A549 (cell line): Measurements from ENCODE around the gene CDKN1C. TPM values are rescaled to one million over a fixed set of nuclear protein-coding genes. Genes with fewer than 3 reads are reported as not detected.

ENCODE experiments used
- ATAC-seq, 2 experiments: fragments of 200-7000 bp in 1 of 2; fragments of >200 bp in 1 of 2; cut with Nextera tagmentation in 1 of 2; cut with Tn5 transposase in 1 of 2; 3 replicates each; pipeline versions ENCODE4 v1.8.0 to v1.9.1; 2018 to 2020; ENCODE audit warnings: mild to moderate bottlenecking in 1 of 2, moderate library complexity in 1 of 2
- CTCF ChIA-PET: fragments of 300-600 bp; sonication (Branson Sonifier 250); formaldehyde crosslinking; extraction: SDS; loops from one replicate; lab custom pipeline; 2021; ENCODE audit warnings: antibody characterized with exemption, inconsistent platforms; lab: Yijun Ruan, JAX
- POLR2A ChIA-PET: fragments of 350-600 bp; formaldehyde crosslinking; extraction: SDS; loops from one replicate; lab custom pipeline; 2021; ENCODE audit warnings: antibody characterized with exemption, inconsistent platforms; lab: Yijun Ruan, JAX
- DNase-seq, 2 experiments: peaks; one replicate each; pipeline versions ENCODE4 v3.0.0 to v3.0.0-alpha.2; 2011 to 2016; ENCODE audit warnings: low read depth in 1 of 2, low spot score in 1 of 2
- FAIRE-seq: peaks from 2 replicates; lab custom pipeline; 2011; peaks lifted over from hg19 to GRCh38; lab: Jason Lieb, UNC
- H3K27ac ChIP-seq, 2 experiments: fragments of >200 bp; sonication (Bioruptor Twin); formaldehyde crosslinking; 3 replicates each; pipeline ENCODE4 v1.5.1; 2016 to 2017
- H3K4me1 ChIP-seq: fragments of >200 bp; sonication (Bioruptor Twin); formaldehyde crosslinking; 3 replicates; pipeline ENCODE4 v1.6.1; 2016
- H3K4me2 ChIP-seq: fragments of >200 bp; sonication (Bioruptor Twin); formaldehyde crosslinking; 3 replicates; pipeline ENCODE4 v1.6.1; 2016
- H3K4me3 ChIP-seq: fragments of >200 bp; sonication (Bioruptor Twin); formaldehyde crosslinking; 3 replicates; pipeline ENCODE4 v1.5.1; 2016
- H3K9me3 ChIP-seq: fragments of >200 bp; sonication (Bioruptor Twin); formaldehyde crosslinking; 3 replicates; pipeline ENCODE4 v1.6.1; 2016
- BCL3 ChIP-seq: fragments of >200 bp; sonication (Bioruptor Twin); formaldehyde crosslinking; IDR thresholded peaks from 3 replicates; pipeline ENCODE4 v1.6.1; 2016
- BHLHE40 ChIP-seq: IDR thresholded peaks from 2 replicates; pipeline ENCODE4 v1.6.1; 2012; ENCODE audit warnings: low read depth, low read length, inconsistent platforms
- ELK1 ChIP-seq: fragments of 150-350 bp; IDR thresholded peaks from 2 replicates; pipeline ENCODE4 v1.6.1; 2014; ENCODE audit warnings: low read depth, mild to moderate bottlenecking, low read length
- HDAC2 ChIP-seq: fragments of 200-600 bp; sonication (generic); IDR thresholded peaks from 2 replicates; pipeline ENCODE4 v1.6.1; 2016
- HES2 ChIP-seq: fragments of >200 bp; sonication (Bioruptor Twin); formaldehyde crosslinking; IDR thresholded peaks from 2 replicates; pipeline ENCODE4 v1.6.1; 2016
- HEYL ChIP-seq: fragments of 250-450 bp; sonication (Bioruptor Pico); IDR thresholded peaks from 2 replicates; pipeline ENCODE4 v1.8.0; 2021; ENCODE audit warnings: mild to moderate bottlenecking, moderate library complexity
- HMGXB4 ChIP-seq: fragments of 250-450 bp; sonication (Bioruptor Pico); IDR thresholded peaks from 2 replicates; pipeline ENCODE4 v1.5.0; 2021; ENCODE audit warnings: mild to moderate bottlenecking, moderate library complexity, borderline replicate concordance
- JUN ChIP-seq, 2 experiments: fragments of >200 bp; sonication (Bioruptor Twin); formaldehyde crosslinking; IDR thresholded peaks; 2 replicates in 1 of 2; 3 replicates in 1 of 2; pipeline ENCODE4 v1.6.1; 2016 to 2017
- JUNB ChIP-seq: fragments of >200 bp; sonication (Bioruptor Twin); formaldehyde crosslinking; IDR thresholded peaks from 2 replicates; pipeline ENCODE4 v1.6.1; 2016
- KDM5A ChIP-seq: fragments of 200-600 bp; sonication (generic); IDR thresholded peaks from 2 replicates; pipeline ENCODE4 v1.6.1; 2016; ENCODE audit warnings: antibody characterized with exemption, mild to moderate bottlenecking
- MAFK ChIP-seq: fragments of 450-650 bp; IDR thresholded peaks from 2 replicates; pipeline ENCODE4 v1.6.1; 2014; ENCODE audit not compliant: partially characterized antibody
- MAX ChIP-seq: IDR thresholded peaks from 2 replicates; pipeline ENCODE4 v1.6.1; 2012
- MYC ChIP-seq: IDR thresholded peaks from 2 replicates; pipeline ENCODE4 v1.6.1; 2012; ENCODE audit warnings: mild to moderate bottlenecking, inconsistent platforms, low read length, improper control_type of control experiment, borderline replicate concordance
- NFE2L2 ChIP-seq: fragments of 150-350 bp; conservative IDR thresholded peaks from 2 replicates; pipeline ENCODE4 v1.6.1; 2014; ENCODE audit warnings: low read length
- PBX3 ChIP-seq: IDR thresholded peaks from 2 replicates; pipeline ENCODE4 v1.6.1; 2012
- POLR2A ChIP-seq: IDR thresholded peaks from 2 replicates; pipeline ENCODE4 v1.6.1; 2012; ENCODE audit warnings: mild to moderate bottlenecking, low read length
- RAD21 ChIP-seq, 2 experiments: fragments of >200 bp in 1 of 2; sonication (Bioruptor Twin) in 1 of 2; formaldehyde crosslinking in 1 of 2; IDR thresholded peaks in 1 of 2; conservative IDR thresholded peaks in 1 of 2; 2 replicates in 1 of 2; 3 replicates in 1 of 2; pipeline ENCODE4 v1.6.1; 2012 to 2018; ENCODE audit warnings: inconsistent platforms in 1 of 2
- RCOR1 ChIP-seq: fragments of 150-350 bp; IDR thresholded peaks from 2 replicates; pipeline ENCODE4 v1.6.1; 2014; ENCODE audit warnings: antibody characterized with exemption, low read length, low read depth
- RNF2 ChIP-seq: fragments of 200-600 bp; sonication (generic); IDR thresholded peaks from 2 replicates; pipeline ENCODE4 v1.6.1; 2016; ENCODE audit warnings: low read depth, mild to moderate bottlenecking, antibody characterized with exemption, moderate library complexity, borderline replicate concordance
- SMC3 ChIP-seq: fragments of >200 bp; sonication (Bioruptor Twin); formaldehyde crosslinking; IDR thresholded peaks from 3 replicates; pipeline ENCODE4 v1.6.1; 2018; ENCODE audit warnings: inconsistent platforms
- SREBF2 ChIP-seq: fragments of 450-650 bp; IDR thresholded peaks from 2 replicates; pipeline ENCODE4 v1.6.1; 2014; ENCODE audit warnings: mild to moderate bottlenecking, moderate library complexity
- ZC3H11A ChIP-seq: fragments of 450-650 bp; IDR thresholded peaks from 2 replicates; pipeline ENCODE4 v1.6.1; 2014; ENCODE audit warnings: antibody characterized with exemption, mild to moderate bottlenecking
- ZFP36 ChIP-seq: fragments of 450-650 bp; IDR thresholded peaks from 2 replicates; pipeline ENCODE4 v1.6.1; 2014; ENCODE audit warnings: borderline replicate concordance; ENCODE audit not compliant: partially characterized antibody
- ZNF302 ChIP-seq: fragments of 250-450 bp; sonication (Bioruptor Pico); IDR thresholded peaks from 2 replicates; pipeline ENCODE4 v1.9.0; 2021; ENCODE audit warnings: inconsistent platforms, mild to moderate bottlenecking, moderate library complexity
- WGBS: methylation state at CpG from one replicate; pipeline ENCODE4 v1.1.6; 2017; ENCODE audit errors: missing lambda C conversion rate; 5-methylcytosine and 5-hydroxymethylcytosine counted together
- polyA plus RNA-seq, 4 experiments: library from polyadenylated mRNA; depleted of rRNA in 3 of 4; stranded (reverse); fragments of >200 nt; fragmentation: RNase III in 1 of 4; extraction: RNeasy Plus Mini Kit Qiagen cat#74134 plus additional on column Dnase treatment in 1 of 4; gene quantifications; 2 replicates in 3 of 4; 3 replicates in 1 of 4; pipeline ENCODE4 v1.2.3, GENCODE V29; 2011 to 2017
- TF ChIP-seq, protein P1 (sequence below): fragments of >200 bp; sonication (Bioruptor Twin); formaldehyde crosslinking; IDR thresholded peaks from 3 replicates; pipeline ENCODE4 v1.5.1; 2016
- TF ChIP-seq, protein P2 (sequence below): fragments of 450-650 bp; IDR thresholded peaks from 2 replicates; pipeline ENCODE4 v1.6.1; 2014; ENCODE audit warnings: antibody characterized with exemption

The CDKN1C gene
- polyA plus RNA-seq, 2 of the 4 experiments (the other 2 are of a cell fraction): 0.30 to 0.41 TPM

- TF ChIP-seq RNF2: no peak
- no peak for TF ChIP-seq MAFK
- TF ChIP-seq, protein P1, sequence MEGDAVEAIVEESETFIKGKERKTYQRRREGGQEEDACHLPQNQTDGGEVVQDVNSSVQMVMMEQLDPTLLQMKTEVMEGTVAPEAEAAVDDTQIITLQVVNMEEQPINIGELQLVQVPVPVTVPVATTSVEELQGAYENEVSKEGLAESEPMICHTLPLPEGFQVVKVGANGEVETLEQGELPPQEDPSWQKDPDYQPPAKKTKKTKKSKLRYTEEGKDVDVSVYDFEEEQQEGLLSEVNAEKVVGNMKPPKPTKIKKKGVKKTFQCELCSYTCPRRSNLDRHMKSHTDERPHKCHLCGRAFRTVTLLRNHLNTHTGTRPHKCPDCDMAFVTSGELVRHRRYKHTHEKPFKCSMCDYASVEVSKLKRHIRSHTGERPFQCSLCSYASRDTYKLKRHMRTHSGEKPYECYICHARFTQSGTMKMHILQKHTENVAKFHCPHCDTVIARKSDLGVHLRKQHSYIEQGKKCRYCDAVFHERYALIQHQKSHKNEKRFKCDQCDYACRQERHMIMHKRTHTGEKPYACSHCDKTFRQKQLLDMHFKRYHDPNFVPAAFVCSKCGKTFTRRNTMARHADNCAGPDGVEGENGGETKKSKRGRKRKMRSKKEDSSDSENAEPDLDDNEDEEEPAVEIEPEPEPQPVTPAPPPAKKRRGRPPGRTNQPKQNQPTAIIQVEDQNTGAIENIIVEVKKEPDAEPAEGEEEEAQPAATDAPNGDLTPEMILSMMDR: peak; percentile 94
- TF ChIP-seq RAD21 (conservative IDR thresholded peaks at IDR 0.05 in 1 of 2, IDR thresholded peaks at IDR 0.05 in 1 of 2): peak; percentile 97 to 99
- no peak for TF ChIP-seq NFE2L2
- TF ChIP-seq ELK1: no peak
- TF ChIP-seq SMC3: peak; percentile 97
- TF ChIP-seq JUN (IDR thresholded peaks at IDR 0.05): no peak
- no peak for FAIRE-seq
- H3K9me3 ChIP-seq: no peaks in the 10 kb centered on the region
- H3K27ac ChIP-seq: no peak overlapping the region
- peak; percentile 75 to 85 for DNase-seq
- peaks cover 21% of the 10 kb centered on the region for H3K4me1 ChIP-seq
- peak; percentile 47 to 81 for ATAC-seq
- no peak overlapping the region for H3K4me3 ChIP-seq
- POLR2A ChIA-PET: interaction anchor here (1.4 to 1.6 kb wide), 2 partner anchors 41 to 355 kb away, joined by 8 read pairs; partner anchors contain the start of gene PHLDA2
- CTCF ChIA-PET: interaction anchor here (0.6 to 21.2 kb wide), 53 partner anchors 8 to 702 kb away, joined by 3 to 1059 read pairs (median 4); partner anchors contain the start of genes PHLDA2 and TSSC4
- 17% methylated on average over 20 of the region's 25 CpGs for WGBS
- no peak overlapping the region for H3K4me2 ChIP-seq
These were observed 2.8 kb upstream of the CDKN1C start for GRCh38 chr11:2888266-2888968.

DNA sequence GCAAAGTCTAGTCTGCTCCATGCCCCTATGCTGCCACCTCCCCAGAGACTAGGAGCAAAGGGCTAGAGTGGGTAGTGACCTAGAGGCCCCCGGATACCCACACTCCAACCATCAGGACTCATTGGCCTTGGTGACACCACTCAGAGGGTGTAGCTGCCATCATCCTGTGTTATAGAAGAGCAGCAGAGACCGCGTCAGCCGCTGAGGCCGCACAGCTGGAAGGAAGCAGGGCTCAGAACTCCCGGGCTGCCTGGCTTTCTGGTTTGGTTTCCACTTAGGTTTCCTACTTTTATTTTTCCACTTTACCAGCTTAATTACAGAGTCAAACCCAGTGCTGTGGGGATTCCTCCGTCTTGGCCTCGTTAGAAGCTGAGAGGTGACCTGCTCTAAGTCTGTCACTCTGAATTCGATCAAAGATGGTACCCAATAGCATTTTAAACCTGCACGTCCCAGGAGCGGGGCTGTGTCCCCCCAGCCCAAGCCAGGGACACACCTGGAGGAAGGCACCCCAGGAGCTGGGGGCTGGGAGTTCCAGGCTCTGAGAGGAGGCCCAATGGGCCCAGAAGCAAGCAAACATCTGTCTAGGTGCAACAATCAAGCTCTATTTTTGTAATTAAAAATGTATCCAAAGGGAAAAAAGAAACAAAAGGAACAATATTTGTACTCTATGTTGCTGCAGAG is 2.1 kb upstream of the CDKN1C start:
- 85% methylated on average over 11 of the region's 11 CpGs for WGBS

More for the DNA sequence above, 2.1 kb upstream of the CDKN1C start:
- ChIA-PET CTCF (interaction anchor here (0.6 to 21.2 kb wide), 50 partner anchors 9 to 701 kb away, joined by 3 to 1059 read pairs (median 4); partner anchors contain the start of genes PHLDA2 and TSSC4), POLR2A (interaction anchor here (1.4 to 1.6 kb wide), 2 partner anchors 42 to 354 kb away, joined by 8 read pairs; partner anchors contain the start of gene PHLDA2)
- FAIRE-seq (no peak), ATAC-seq (no peak), DNase-seq (no peak)
- no peak overlapping the region for H3K4me3 ChIP-seq
- H3K4me2 ChIP-seq: no peak overlapping the region
- H3K4me1 ChIP-seq: peaks cover 18% of the 10 kb centered on the region
- no peak overlapping the region for H3K27ac ChIP-seq
- TF ChIP-seq, protein P2, sequence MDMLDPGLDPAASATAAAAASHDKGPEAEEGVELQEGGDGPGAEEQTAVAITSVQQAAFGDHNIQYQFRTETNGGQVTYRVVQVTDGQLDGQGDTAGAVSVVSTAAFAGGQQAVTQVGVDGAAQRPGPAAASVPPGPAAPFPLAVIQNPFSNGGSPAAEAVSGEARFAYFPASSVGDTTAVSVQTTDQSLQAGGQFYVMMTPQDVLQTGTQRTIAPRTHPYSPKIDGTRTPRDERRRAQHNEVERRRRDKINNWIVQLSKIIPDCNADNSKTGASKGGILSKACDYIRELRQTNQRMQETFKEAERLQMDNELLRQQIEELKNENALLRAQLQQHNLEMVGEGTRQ: no peak
- TF ChIP-seq PBX3: no peak
- no peak for TF ChIP-seq POLR2A
- TF ChIP-seq ZFP36: no peak
- TF ChIP-seq BHLHE40: no peak
- TF ChIP-seq ZNF302 (CRISPR knock-in tag): no peak
- no peak for TF ChIP-seq HES2
- TF ChIP-seq SMC3: no peak
- TF ChIP-seq MYC: no peak
- TF ChIP-seq ZC3H11A: no peak
- TF ChIP-seq HMGXB4 (CRISPR knock-in tag): no peak
- TF ChIP-seq SREBF2: no peak
- no peak for TF ChIP-seq BCL3
- no peak for TF ChIP-seq JUNB
- TF ChIP-seq RCOR1: no peak
- no peak for TF ChIP-seq HEYL (CRISPR knock-in tag)
- no peak for TF ChIP-seq MAX
- TF ChIP-seq KDM5A: no peak
- no peak for TF ChIP-seq HDAC2
- H3K9me3 ChIP-seq: no peaks in the 10 kb centered on the region
